Activated naive CD4-positive, alpha-beta T cell treated with anti-CD3 and anti-CD28 coated beads for 36 hours (primary cell): ENCODE data around the gene GCHFR. TPM values are rescaled to one million over a fixed set of nuclear protein-coding genes. Genes with fewer than 3 reads are reported as not detected.
A peak's percentile ranks its signal among the peaks of the same experiment; 100 is the strongest.

Experiments used
- CTCF ChIA-PET: fragments of 350-600 bp; sonication (Branson Sonifier 250); formaldehyde crosslinking; loops from one replicate; lab custom pipeline; 2021; ENCODE audit warnings: antibody characterized with exemption; lab: Charles Lee
- DNase-seq: peaks from one replicate; pipeline ENCODE4 v3.0.0-alpha.2; 2020
- H3K27ac Mint-ChIP-seq: one replicate; pipeline ENCODE4 v1.8.0; 2021; ENCODE audit warnings: mild to moderate bottlenecking, mixed read lengths
- H3K27me3 Mint-ChIP-seq: one replicate; pipeline ENCODE4 v1.8.0; 2021; ENCODE audit warnings: low read depth, mixed read lengths
- H3K36me3 Mint-ChIP-seq: one replicate; pipeline ENCODE4 v1.8.0; 2021; ENCODE audit warnings: low read depth, mixed read lengths
- H3K4me1 Mint-ChIP-seq: one replicate; pipeline ENCODE4 v1.8.0; 2021; ENCODE audit warnings: low read depth, mixed read lengths
- H3K4me3 Mint-ChIP-seq: one replicate; pipeline ENCODE4 v1.8.0; 2021; ENCODE audit warnings: mild to moderate bottlenecking, moderate library complexity, mixed read lengths
- H3K9me3 Mint-ChIP-seq: one replicate; pipeline ENCODE4 v1.8.0; 2021; ENCODE audit warnings: mixed read lengths
- intact Hi-C: fragments of 100-400 bp; cut with micrococcal nuclease; formaldehyde crosslinking; loops from one replicate; pipeline ENCODE4 v1.15.1; 2023
- total RNA-seq, 2 experiments: library from RNA; stranded (reverse); gene quantifications; one replicate each; pipeline ENCODE4 v1.2.3, GENCODE V29; 2021

Gene GCHFR
- 10 to 100 TPM; 28.1 to 32.7 TPM for total RNA-seq

DNA sequence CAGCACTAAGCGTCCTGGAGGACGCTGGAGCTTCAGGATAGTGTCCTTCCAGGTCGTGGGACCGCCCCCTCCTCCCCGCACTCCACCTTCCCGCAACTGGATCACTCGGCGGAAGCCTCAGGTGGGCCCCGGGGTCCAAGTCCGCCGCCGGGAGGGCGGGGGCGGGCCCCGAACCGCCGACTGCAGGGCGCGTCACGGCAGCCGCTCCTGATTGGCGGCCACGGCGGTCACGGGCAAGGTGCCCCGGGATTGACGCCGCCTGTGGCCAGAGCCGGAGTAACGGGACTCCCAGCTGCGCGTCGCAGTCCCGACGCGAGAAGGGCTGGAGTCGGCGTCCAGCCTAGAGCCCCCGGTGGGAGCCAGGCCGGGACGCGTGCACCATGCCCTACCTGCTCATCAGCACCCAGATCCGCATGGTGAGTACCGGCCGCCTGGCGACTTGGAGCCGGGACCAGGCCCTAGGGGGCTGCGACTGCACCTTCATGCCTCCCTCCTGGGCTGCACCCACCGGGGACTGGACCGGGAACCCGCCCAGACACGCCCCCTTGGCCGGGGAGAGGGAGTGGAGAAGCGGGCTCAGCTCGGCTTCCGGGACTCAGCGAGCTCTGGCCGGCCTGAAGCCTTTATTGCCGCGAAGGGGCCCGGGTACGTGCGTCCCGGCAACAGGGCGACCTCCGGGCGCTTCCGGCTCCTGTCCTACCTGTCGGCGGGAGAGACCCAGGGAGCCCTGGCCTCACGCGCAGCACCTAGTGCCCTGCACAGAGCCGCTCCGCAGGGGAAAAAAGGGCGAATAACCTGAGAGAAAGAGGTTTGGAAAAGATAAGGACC lies at the start of gene GCHFR:
Gene GCHFR (plus strand): TSS at position 268 of the 828 bp plus-strand sequence. CDS start 113 bp downstream, at position 381.
- CTCF ChIA-PET: interaction anchor here (1.1 to 3.2 kb wide), 4 partner anchors 17 to 174 kb away, joined by 3 to 17 read pairs (median 4); no protein-coding TSS in a partner anchor
- Mint-ChIP-seq H3K9me3 (no peaks in the 10 kb centered on the region), H3K36me3 (no peaks in the 10 kb centered on the region)

DNA sequence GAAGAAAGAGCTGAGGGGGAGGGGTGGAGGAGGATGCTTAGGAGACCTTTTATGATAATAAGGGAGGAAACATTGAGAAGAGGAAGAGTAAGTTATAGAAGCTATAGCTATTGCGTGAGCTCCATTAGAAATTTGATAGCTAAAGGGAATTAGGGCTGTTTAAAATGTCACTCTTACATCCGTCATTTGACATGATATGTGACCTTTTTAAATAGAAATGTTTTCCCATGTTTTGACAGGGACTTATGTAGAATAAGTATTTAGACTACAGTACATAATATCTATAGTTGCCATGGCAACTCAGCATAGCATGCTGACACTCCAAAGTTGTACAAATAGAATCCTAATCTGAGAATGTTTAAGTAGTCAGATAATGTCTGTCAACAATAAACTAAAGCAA lies 49.7 kb upstream of the GCHFR start:
- Mint-ChIP-seq H3K9me3 (no peaks in the 10 kb centered on the region), H3K4me3 (no peak overlapping the region), H3K27me3 (no peaks in the 10 kb centered on the region), H3K4me1 (no peaks in the 10 kb centered on the region), H3K27ac (no peak overlapping the region), H3K36me3 (peaks cover 51% of the 10 kb centered on the region)
- DNase-seq: no peak
- CTCF ChIA-PET: no interaction called here
- intact Hi-C loops: no loop called here

More for the DNA sequence above, at the start of gene GCHFR:
- Mint-ChIP-seq H3K27me3 (no peaks in the 10 kb centered on the region), H3K27ac (peak within 1 kb of the TSS; percentile 70), H3K4me3 (peak within 1 kb of the TSS; percentile 83), H3K4me1 (peaks cover 37% of the 10 kb centered on the region)
- intact Hi-C loops: loop anchor here (1.0 to 2.0 kb wide), 2 partner anchors 9 to 69 kb away; partner anchors contain the start of genes RAD51 and RMDN3
- peak; percentile 75 for DNase-seq

DNA sequence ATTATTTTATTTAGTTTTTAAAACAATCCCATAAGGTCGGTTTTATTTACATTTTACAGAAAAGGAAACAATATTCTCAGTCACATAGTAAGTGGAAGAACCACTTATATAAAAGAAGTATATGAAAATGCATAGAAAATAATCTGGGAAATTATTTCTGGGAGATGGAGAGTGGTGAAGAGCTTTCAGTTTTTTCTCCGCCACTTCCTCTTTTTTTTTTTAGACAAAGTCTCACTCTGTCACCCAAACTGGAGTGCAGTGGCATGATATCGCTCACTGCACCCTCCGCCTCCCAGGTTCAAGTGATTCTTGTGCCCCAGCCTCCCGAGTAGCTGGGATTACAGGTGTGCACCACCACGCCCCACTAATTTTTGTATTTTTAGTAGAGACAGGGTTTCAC lies 47.7 kb upstream of the GCHFR start:
- Mint-ChIP-seq H3K27ac (no peak overlapping the region), H3K4me3 (no peak overlapping the region), H3K4me1 (no peaks in the 10 kb centered on the region), H3K9me3 (no peaks in the 10 kb centered on the region), H3K36me3 (peaks cover 50% of the 10 kb centered on the region), H3K27me3 (no peaks in the 10 kb centered on the region)
- CTCF ChIA-PET: no interaction called here
- intact Hi-C loops: no loop called here
- DNase-seq: no peak

DNA sequence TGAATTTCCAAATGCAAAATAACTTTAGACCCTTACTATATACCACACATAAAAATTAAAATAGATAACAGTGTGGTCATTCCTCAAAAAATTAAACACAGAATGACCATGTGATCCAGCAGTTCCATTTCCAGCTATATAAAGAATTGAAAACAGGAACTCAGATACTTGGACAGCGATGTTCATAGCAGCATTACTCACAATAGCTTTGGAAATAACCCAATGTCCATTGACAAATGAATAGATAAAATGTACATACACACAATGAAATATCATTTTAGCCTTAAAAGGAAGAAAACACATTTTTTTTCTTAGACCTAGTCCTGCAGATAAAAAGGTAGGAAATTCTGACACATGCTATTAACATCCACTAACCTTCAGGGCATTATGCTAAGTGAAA lies 42.2 kb upstream of the GCHFR start:
- CTCF ChIA-PET: interaction anchor here (0.6 to 1.1 kb wide), 2 partner anchors 61 to 158 kb away, joined by 3 read pairs; no protein-coding TSS in a partner anchor
- Mint-ChIP-seq H3K9me3 (no peaks in the 10 kb centered on the region), H3K4me3 (no peak overlapping the region), H3K27me3 (no peaks in the 10 kb centered on the region), H3K4me1 (peaks cover 14% of the 10 kb centered on the region), H3K27ac (no peak overlapping the region), H3K36me3 (peaks cover 35% of the 10 kb centered on the region)
- no peak for DNase-seq
- intact Hi-C loops: no loop called here

DNA sequence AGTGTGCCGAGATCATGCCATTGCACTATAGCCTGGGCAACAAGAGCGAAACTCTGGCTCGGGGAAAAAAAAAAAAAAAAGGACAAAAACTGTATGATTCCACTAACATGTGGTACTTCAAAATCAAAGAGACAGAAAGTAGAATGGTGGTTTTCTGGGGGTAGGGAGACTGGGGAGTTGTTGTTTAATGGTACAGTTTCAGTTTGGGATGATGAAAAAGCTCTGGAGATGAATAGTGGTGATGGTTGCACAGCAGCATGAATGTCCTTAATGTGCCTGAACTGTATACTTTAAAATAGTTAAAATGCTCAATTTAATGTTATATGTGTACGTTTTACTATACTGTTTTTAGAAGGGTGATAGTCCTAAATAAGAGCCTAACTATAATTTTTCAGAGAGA lies 41.5 kb upstream of the GCHFR start:
- no peaks in the 10 kb centered on the region for H3K27me3 Mint-ChIP-seq
- intact Hi-C loops: no loop called here

DNA sequence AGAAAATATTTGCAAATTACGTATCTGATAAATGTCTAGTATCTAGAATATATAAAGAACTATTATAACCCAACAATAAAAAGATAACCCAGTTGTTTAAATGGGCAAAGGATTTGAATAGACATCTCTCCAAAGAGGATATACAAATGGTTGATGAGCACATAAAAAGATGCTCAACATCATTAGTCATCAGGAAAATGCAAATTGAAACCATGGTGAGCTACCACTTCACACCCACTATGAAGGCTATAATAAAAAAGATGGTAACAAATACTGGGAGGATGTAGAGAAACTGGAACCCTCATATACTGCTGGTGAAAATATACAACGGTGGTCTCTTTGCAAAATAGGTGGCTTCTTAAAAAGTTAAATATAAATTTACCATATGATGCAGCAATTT lies 40.9 kb upstream of the GCHFR start:
- intact Hi-C loops: no loop called here

More for the DNA sequence above, 41.5 kb upstream of the GCHFR start:
- H3K36me3 Mint-ChIP-seq: peaks cover 33% of the 10 kb centered on the region
- no peaks in the 10 kb centered on the region for H3K9me3 Mint-ChIP-seq
- H3K4me3 Mint-ChIP-seq: no peak overlapping the region
- no peak overlapping the region for H3K27ac Mint-ChIP-seq
- H3K4me1 Mint-ChIP-seq: peaks cover 14% of the 10 kb centered on the region
- CTCF ChIA-PET: interaction anchor here (0.6 to 1.1 kb wide), 3 partner anchors 60 to 158 kb away, joined by 3 to 4 read pairs (median 3); no protein-coding TSS in a partner anchor
- DNase-seq: no peak

DNA sequence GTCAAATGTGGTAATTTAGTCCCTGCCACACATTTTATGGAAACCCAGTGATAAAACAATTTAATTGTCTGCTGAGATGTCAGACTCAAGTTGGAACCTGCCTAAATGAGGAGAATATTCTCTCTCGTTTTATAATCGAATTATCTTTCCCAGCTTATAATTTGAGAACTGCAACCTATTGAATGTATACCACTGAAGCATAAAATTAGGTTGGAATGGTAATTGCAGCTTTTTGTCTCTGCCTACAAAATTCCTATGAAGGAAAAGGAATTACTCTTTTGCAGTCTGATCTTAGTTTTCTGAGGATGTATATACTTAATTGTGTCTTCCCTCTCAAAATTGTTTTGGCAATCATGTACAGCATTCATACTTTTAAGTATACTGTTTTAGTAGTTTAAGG lies 39.9 kb upstream of the GCHFR start:
- Mint-ChIP-seq H3K4me3 (no peak overlapping the region), H3K27me3 (no peaks in the 10 kb centered on the region), H3K4me1 (peaks cover 14% of the 10 kb centered on the region), H3K36me3 (peaks cover 32% of the 10 kb centered on the region), H3K27ac (no peak overlapping the region), H3K9me3 (no peaks in the 10 kb centered on the region)
- CTCF ChIA-PET: interaction anchor here (1.0 to 1.1 kb wide), 2 partner anchors 15 to 80 kb away, joined by 3 to 4 read pairs; no protein-coding TSS in a partner anchor
- intact Hi-C loops: no loop called here
- DNase-seq: no peak

More for the DNA sequence above, 40.9 kb upstream of the GCHFR start:
- Mint-ChIP-seq H3K36me3 (peaks cover 30% of the 10 kb centered on the region), H3K27me3 (no peaks in the 10 kb centered on the region), H3K27ac (no peak overlapping the region), H3K4me1 (peaks cover 14% of the 10 kb centered on the region), H3K9me3 (no peaks in the 10 kb centered on the region), H3K4me3 (no peak overlapping the region)
- no peak for DNase-seq
- CTCF ChIA-PET: interaction anchor here (1.0 to 1.1 kb wide), 3 partner anchors 14 to 136 kb away, joined by 3 to 4 read pairs (median 4); no protein-coding TSS in a partner anchor

DNA sequence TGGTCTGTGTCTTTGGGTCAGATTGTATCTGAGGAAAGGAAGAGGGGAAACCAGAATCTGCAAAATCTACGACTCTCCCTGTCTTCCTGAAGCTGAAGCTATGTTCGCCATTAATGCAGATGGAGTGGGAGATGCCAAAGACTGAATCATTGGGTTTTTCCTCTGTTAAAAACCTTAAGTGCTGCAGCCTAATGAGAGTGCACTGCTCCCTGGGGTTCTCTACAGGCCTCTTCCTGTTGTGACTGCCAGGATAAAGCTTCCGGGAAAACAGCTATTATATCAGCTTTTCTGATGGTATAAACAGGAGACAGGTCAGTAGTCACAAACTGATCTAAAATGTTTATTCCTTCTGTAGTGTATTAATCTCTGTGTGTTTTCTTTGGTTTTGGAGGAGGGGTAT lies 32.8 kb upstream of the GCHFR start:
- H3K9me3 Mint-ChIP-seq: no peaks in the 10 kb centered on the region
- no peak for DNase-seq
- no peaks in the 10 kb centered on the region for H3K4me1 Mint-ChIP-seq
- no peak overlapping the region for H3K4me3 Mint-ChIP-seq
- intact Hi-C loops: no loop called here
- peaks cover 44% of the 10 kb centered on the region for H3K36me3 Mint-ChIP-seq
- no peak overlapping the region for H3K27ac Mint-ChIP-seq
- no peaks in the 10 kb centered on the region for H3K27me3 Mint-ChIP-seq
- CTCF ChIA-PET: interaction anchor here (1.0 kb wide), 1 partner anchor 51 kb away, joined by 3 read pairs; no protein-coding TSS in a partner anchor

DNA sequence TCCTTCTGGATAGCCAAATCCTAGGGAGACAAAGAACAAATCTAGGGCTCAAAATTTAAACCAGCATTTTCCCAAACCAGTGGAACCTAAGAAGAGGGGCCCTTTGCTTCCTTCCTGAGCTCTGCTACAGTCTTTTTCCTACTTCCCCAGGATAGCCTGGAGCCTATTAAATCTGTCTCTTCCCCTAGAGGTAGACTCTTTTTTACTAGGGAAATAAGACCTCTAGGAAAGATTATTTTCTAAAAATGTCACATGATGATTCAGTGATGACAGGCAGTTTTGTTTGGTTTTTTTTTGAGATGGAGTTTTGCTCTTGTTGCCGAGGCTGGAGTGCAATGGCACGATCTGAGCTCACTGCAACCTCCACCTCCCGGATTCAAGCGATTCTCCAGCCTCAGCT lies 27.3 kb upstream of the GCHFR start:
- Mint-ChIP-seq H3K27me3 (no peaks in the 10 kb centered on the region), H3K4me3 (no peak overlapping the region), H3K36me3 (peaks cover 27% of the 10 kb centered on the region), H3K27ac (peak overlapping the region; percentile 21), H3K4me1 (no peaks in the 10 kb centered on the region), H3K9me3 (no peaks in the 10 kb centered on the region)
- DNase-seq: no peak
- intact Hi-C loops: no loop called here
- CTCF ChIA-PET: interaction anchor here (1.8 kb wide), 1 partner anchor 121 kb away, joined by 4 read pairs; no protein-coding TSS in a partner anchor

DNA sequence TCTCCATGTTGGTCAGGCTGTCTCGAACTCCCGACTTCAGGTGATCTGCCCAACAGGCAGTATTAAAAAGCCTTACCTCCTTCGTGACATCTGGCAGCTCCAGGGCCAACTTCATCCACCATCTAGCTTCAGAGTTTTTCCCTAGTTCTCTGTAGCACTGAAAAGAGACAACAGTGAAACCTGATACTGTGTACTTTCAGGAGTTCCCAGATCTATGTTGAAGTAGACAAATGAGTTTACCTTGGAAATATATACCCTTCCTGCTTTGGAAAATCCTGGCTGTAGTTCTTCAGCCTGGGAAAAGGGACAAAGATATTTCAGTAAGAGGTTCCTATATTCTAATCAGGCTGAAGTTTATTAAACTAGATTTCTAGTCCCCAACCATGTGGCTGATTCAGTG lies 26.8 kb upstream of the GCHFR start:
- peaks cover 24% of the 10 kb centered on the region for H3K36me3 Mint-ChIP-seq
- peak overlapping the region; percentile 21 for H3K27ac Mint-ChIP-seq
- no peaks in the 10 kb centered on the region for H3K9me3 Mint-ChIP-seq
- no peaks in the 10 kb centered on the region for H3K4me1 Mint-ChIP-seq
- no peak overlapping the region for H3K4me3 Mint-ChIP-seq
- intact Hi-C loops: no loop called here
- CTCF ChIA-PET: interaction anchor here (0.6 to 1.8 kb wide), 3 partner anchors 42 to 120 kb away, joined by 3 to 4 read pairs (median 3); partner anchors contain the start of gene RAD51
- H3K27me3 Mint-ChIP-seq: no peaks in the 10 kb centered on the region
- DNase-seq: no peak

DNA sequence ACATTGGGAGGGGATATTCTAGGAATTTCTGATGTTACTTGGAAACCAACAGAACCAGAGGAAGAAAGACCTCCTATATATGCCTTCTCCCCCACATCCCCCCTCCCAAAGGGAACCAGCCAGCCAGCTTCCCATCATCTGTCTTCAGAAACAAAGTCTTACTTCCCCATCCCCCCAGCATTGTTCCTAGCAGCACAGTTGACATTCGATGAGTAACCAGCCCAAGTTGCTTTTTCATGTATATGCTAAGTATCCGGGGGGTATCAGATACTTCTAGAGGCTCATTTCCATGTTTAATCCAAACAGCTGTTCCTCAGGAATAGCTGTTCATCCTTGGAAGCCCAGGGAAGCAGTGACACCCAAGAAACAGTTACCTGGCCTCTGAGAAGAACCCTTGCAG lies 24.8 kb upstream of the GCHFR start:
- no peak overlapping the region for H3K4me3 Mint-ChIP-seq
- no peaks in the 10 kb centered on the region for H3K27me3 Mint-ChIP-seq
- DNase-seq: no peak
- intact Hi-C loops: no loop called here
- H3K9me3 Mint-ChIP-seq: no peaks in the 10 kb centered on the region
- H3K4me1 Mint-ChIP-seq: peaks cover 8% of the 10 kb centered on the region
- H3K27ac Mint-ChIP-seq: no peak overlapping the region
- peaks cover 22% of the 10 kb centered on the region for H3K36me3 Mint-ChIP-seq
- CTCF ChIA-PET: interaction anchor here (0.6 to 1.8 kb wide), 5 partner anchors 43 to 157 kb away, joined by 3 to 4 read pairs (median 3); no protein-coding TSS in a partner anchor

DNA sequence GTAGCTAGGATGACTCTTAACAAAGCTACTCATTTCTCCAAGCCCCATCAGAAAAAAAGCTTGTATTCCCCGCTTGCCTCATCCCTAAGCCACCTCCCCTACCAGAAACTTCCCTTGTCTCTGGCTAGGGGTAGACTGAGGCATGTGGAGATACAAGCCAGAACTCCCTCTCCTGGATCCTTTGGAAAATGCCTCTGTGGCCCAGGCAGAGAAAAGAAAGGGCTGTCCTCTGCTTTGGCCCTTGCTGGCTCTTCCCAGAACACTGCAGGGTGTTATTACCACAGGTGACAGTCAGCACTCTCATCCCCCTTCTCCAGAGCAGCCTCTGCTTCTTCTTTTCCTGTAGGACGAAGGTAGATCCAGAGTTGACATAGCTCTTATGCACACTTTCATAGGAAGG lies 24.0 kb upstream of the GCHFR start:
- Mint-ChIP-seq H3K36me3 (peaks cover 24% of the 10 kb centered on the region), H3K4me1 (peaks cover 12% of the 10 kb centered on the region)
- intact Hi-C loops: no loop called here

More for the DNA sequence above, 24.0 kb upstream of the GCHFR start:
- H3K9me3 Mint-ChIP-seq: no peaks in the 10 kb centered on the region
- no peak for DNase-seq
- CTCF ChIA-PET: interaction anchor here (0.6 to 1.8 kb wide), 5 partner anchors 42 to 156 kb away, joined by 3 to 4 read pairs (median 3); no protein-coding TSS in a partner anchor
- no peak overlapping the region for H3K4me3 Mint-ChIP-seq
- H3K27me3 Mint-ChIP-seq: no peaks in the 10 kb centered on the region
- H3K27ac Mint-ChIP-seq: no peak overlapping the region
